Measurements from ENCODE around the gene BACE1.

- TF ChIP-seq CTCF (IDR thresholded peaks at IDR 0.05) = no peak
- no peak for TF ChIP-seq POLR2A (IDR thresholded peaks at IDR 0.05)
These were observed 25.2 kb downstream of the BACE1 start, which contains the start of gene BACE1-AS for GRCh38 chr11:117290809-117291396.

Data from uterus (tissue), 2 donors.